Activated CD8-positive, alpha-beta memory T cell treated with anti-CD3 and anti-CD28 coated beads, Interleukin-2, amount 10 ng/mL, durations not matched to agents 7 days and 5 days (primary cell): ENCODE results near the gene APOL2. TPM values are rescaled to one million over a fixed set of nuclear protein-coding genes. Genes with fewer than 3 reads are reported as not detected.

ENCODE experiments used
- ATAC-seq: fragments of 150-1000 bp; cut with Tn5 transposase; one replicate; pipeline ENCODE4 v1.10.0; 2021; ENCODE audit warnings: moderate library complexity
- CTCF ChIA-PET: fragments of 350-600 bp; sonication (Branson Sonifier 250); formaldehyde crosslinking; loops from one replicate; lab custom pipeline; 2021; ENCODE audit warnings: antibody characterized with exemption; lab: Charles Lee
- DNase-seq: peaks from one replicate; pipeline ENCODE4 v3.0.0-alpha.2; 2020
- H3K27ac Mint-ChIP-seq: one replicate; pipeline ENCODE4 v1.8.0; 2021; ENCODE audit warnings: mild to moderate bottlenecking, mixed read lengths
- H3K27me3 Mint-ChIP-seq: one replicate; pipeline ENCODE4 v1.8.0; 2021; ENCODE audit warnings: mixed read lengths
- H3K36me3 Mint-ChIP-seq: one replicate; pipeline ENCODE4 v1.8.0; 2021; ENCODE audit warnings: mild to moderate bottlenecking, mixed read lengths
- H3K4me1 Mint-ChIP-seq: one replicate; pipeline ENCODE4 v1.8.0; 2021; ENCODE audit warnings: mixed read lengths
- H3K4me3 Mint-ChIP-seq: one replicate; pipeline ENCODE4 v1.8.0; 2021; ENCODE audit warnings: mild to moderate bottlenecking, moderate library complexity, mixed read lengths
- H3K9me3 Mint-ChIP-seq: one replicate; pipeline ENCODE4 v1.8.0; 2022; ENCODE audit warnings: low read depth, mixed read lengths
- total RNA-seq, 2 experiments: library from RNA; stranded (reverse); gene quantifications; one replicate each; pipeline ENCODE4 v1.2.3, GENCODE V29; 2021

APOL2 gene
- total RNA-seq, 2 experiments from 2014 or later: 82.6 to 86.4 TPM

- Mint-ChIP-seq H3K4me3 (no peak overlapping the region), H3K27ac (no peak overlapping the region), H3K4me1 (peaks cover 15% of the 10 kb centered on the region), H3K9me3 (peaks cover 10% of the 10 kb centered on the region), H3K36me3 (peaks cover 6% of the 10 kb centered on the region), H3K27me3 (no peaks in the 10 kb centered on the region)
- DNase-seq: no peak
- ATAC-seq: no peak
- CTCF ChIA-PET: interaction anchor here (0.9 to 8.2 kb wide), 3 partner anchors 10 to 30 kb away, joined by 3 to 67 read pairs (median 3); partner anchors contain the start of gene APOL2
Observed at GRCh38 chr22:36247955-36248354, 8.6 kb upstream of the APOL2 start.

- H3K27me3 Mint-ChIP-seq: no peaks in the 10 kb centered on the region
- CTCF ChIA-PET: no interaction called here
- H3K9me3 Mint-ChIP-seq: peaks cover 15% of the 10 kb centered on the region
- ATAC-seq (no peak), DNase-seq (no peak)
- no peak overlapping the region for H3K4me3 Mint-ChIP-seq
- no peak overlapping the region for H3K27ac Mint-ChIP-seq
- H3K36me3 Mint-ChIP-seq: peaks cover 13% of the 10 kb centered on the region
- H3K4me1 Mint-ChIP-seq: peaks cover 4% of the 10 kb centered on the region
Observed at GRCh38 chr22:36246718-36247117, 7.4 kb upstream of the APOL2 start.

- Mint-ChIP-seq H3K4me3 (no peak overlapping the region), H3K9me3 (peaks cover 15% of the 10 kb centered on the region), H3K36me3 (peaks cover 13% of the 10 kb centered on the region), H3K27me3 (no peaks in the 10 kb centered on the region), H3K27ac (no peak overlapping the region), H3K4me1 (no peaks in the 10 kb centered on the region)
- CTCF ChIA-PET: no interaction called here
- DNase-seq: no peak
- ATAC-seq: no peak
Observed at GRCh38 chr22:36245805-36246356, 6.6 kb upstream of the APOL2 start.

- no peaks in the 10 kb centered on the region for H3K27me3 Mint-ChIP-seq
- no peak overlapping the region for H3K4me3 Mint-ChIP-seq
- CTCF ChIA-PET: interaction anchor here (1.0 to 3.5 kb wide), 3 partner anchors 9 to 179 kb away, joined by 3 to 24 read pairs (median 4); partner anchors contain the start of gene APOL1
- H3K36me3 Mint-ChIP-seq: peaks cover 10% of the 10 kb centered on the region
- H3K27ac Mint-ChIP-seq: no peak overlapping the region
- DNase-seq (no peak), ATAC-seq (no peak)
- H3K9me3 Mint-ChIP-seq: peaks cover 12% of the 10 kb centered on the region
- H3K4me1 Mint-ChIP-seq: peaks cover 4% of the 10 kb centered on the region
Observed at GRCh38 chr22:36244522-36245391, 5.4 kb upstream of the APOL2 start.

- CTCF ChIA-PET: interaction anchor here (1.0 to 3.5 kb wide), 4 partner anchors 9 to 178 kb away, joined by 3 to 24 read pairs (median 4); partner anchors contain the start of gene APOL1
- DNase-seq (no peak), ATAC-seq (no peak)
- peaks cover 10% of the 10 kb centered on the region for H3K4me1 Mint-ChIP-seq
- no peak overlapping the region for H3K4me3 Mint-ChIP-seq
- peaks cover 15% of the 10 kb centered on the region for H3K36me3 Mint-ChIP-seq
- H3K27me3 Mint-ChIP-seq: no peaks in the 10 kb centered on the region
- peaks cover 11% of the 10 kb centered on the region for H3K9me3 Mint-ChIP-seq
- H3K27ac Mint-ChIP-seq: no peak overlapping the region
Observed at GRCh38 chr22:36243986-36244385, 4.7 kb upstream of the APOL2 start.

GRCh38 chr22:36239150-36239400 is 252 bp downstream of the APOL2 start:
- CTCF ChIA-PET: interaction anchor here (0.7 to 7.6 kb wide), 32 partner anchors 11 to 591 kb away, joined by 3 to 67 read pairs (median 5); partner anchors contain the start of genes APOL1, APOL3, APOL6 and FOXRED2
- DNase-seq (no peak), ATAC-seq (peak; percentile 17)
- H3K4me1 Mint-ChIP-seq: peaks cover 50% of the 10 kb centered on the region
- H3K27me3 Mint-ChIP-seq: no peaks in the 10 kb centered on the region
- peak overlapping the region; percentile 95 for H3K27ac Mint-ChIP-seq
- peaks cover 52% of the 10 kb centered on the region for H3K36me3 Mint-ChIP-seq
- peak overlapping the region; percentile 99 for H3K4me3 Mint-ChIP-seq
- peaks cover 11% of the 10 kb centered on the region for H3K9me3 Mint-ChIP-seq

- H3K9me3 Mint-ChIP-seq: peaks cover 11% of the 10 kb centered on the region
- ATAC-seq (peak; percentile 1), DNase-seq (peak; percentile 47)
- H3K4me1 Mint-ChIP-seq: peaks cover 54% of the 10 kb centered on the region
- H3K4me3 Mint-ChIP-seq: peak overlapping the region; percentile 99
- H3K36me3 Mint-ChIP-seq: peaks cover 56% of the 10 kb centered on the region
- CTCF ChIA-PET: interaction anchor here (0.7 to 7.6 kb wide), 36 partner anchors 11 to 590 kb away, joined by 3 to 67 read pairs (median 4); partner anchors contain the start of genes APOL1, APOL3, APOL6 and FOXRED2
- H3K27ac Mint-ChIP-seq: peak overlapping the region; percentile 95
- no peaks in the 10 kb centered on the region for H3K27me3 Mint-ChIP-seq
Observed at GRCh38 chr22:36238373-36239149, 766 bp downstream of the APOL2 start.

- Mint-ChIP-seq H3K4me3 (peak overlapping the region; percentile 99), H3K27ac (peak overlapping the region; percentile 95), H3K27me3 (no peaks in the 10 kb centered on the region), H3K4me1 (peaks cover 60% of the 10 kb centered on the region), H3K9me3 (peaks cover 10% of the 10 kb centered on the region), H3K36me3 (peaks cover 58% of the 10 kb centered on the region)
- CTCF ChIA-PET: interaction anchor here (0.7 to 7.6 kb wide), 16 partner anchors 10 to 172 kb away, joined by 3 to 67 read pairs (median 4); partner anchors contain the start of genes APOL1 and APOL3
- ATAC-seq (peak; percentile 35), DNase-seq (peak; percentile 51)
Observed at GRCh38 chr22:36237462-36238372, 1.6 kb downstream of the APOL2 start.

- H3K4me1 Mint-ChIP-seq: peaks cover 65% of the 10 kb centered on the region
- no peaks in the 10 kb centered on the region for H3K27me3 Mint-ChIP-seq
- DNase-seq: peak; percentile 38
- peaks cover 6% of the 10 kb centered on the region for H3K9me3 Mint-ChIP-seq
- ATAC-seq: no peak
- H3K27ac Mint-ChIP-seq: peak overlapping the region; percentile 68
- H3K4me3 Mint-ChIP-seq: peak overlapping the region; percentile 99
- CTCF ChIA-PET: interaction anchor here (1.0 to 7.6 kb wide), 10 partner anchors 9 to 77 kb away, joined by 3 to 67 read pairs (median 7); partner anchors contain the start of genes APOL1 and APOL3
- peaks cover 58% of the 10 kb centered on the region for H3K36me3 Mint-ChIP-seq
Observed at GRCh38 chr22:36236388-36237319, 2.7 kb downstream of the APOL2 start.

GRCh38 chr22:36235585-36235984 is 3.7 kb downstream of the APOL2 start:
- peak overlapping the region; percentile 62 for H3K27ac Mint-ChIP-seq
- peak; percentile 11 for DNase-seq

GRCh38 chr22:36234919-36235318 is 4.4 kb downstream of the APOL2 start:
- H3K27me3 Mint-ChIP-seq: no peaks in the 10 kb centered on the region
- peaks cover 6% of the 10 kb centered on the region for H3K9me3 Mint-ChIP-seq
- H3K36me3 Mint-ChIP-seq: peaks cover 70% of the 10 kb centered on the region
- no peak for ATAC-seq
- peaks cover 66% of the 10 kb centered on the region for H3K4me1 Mint-ChIP-seq
- DNase-seq: peak; percentile 31
- peak overlapping the region; percentile 99 for H3K4me3 Mint-ChIP-seq
- peak overlapping the region; percentile 70 for H3K27ac Mint-ChIP-seq
- CTCF ChIA-PET: interaction anchor here (0.6 to 7.6 kb wide), 3 partner anchors 17 to 276 kb away, joined by 3 to 67 read pairs (median 4); partner anchors contain the start of gene APOL1

More at GRCh38 chr22:36235585-36235984, 3.7 kb downstream of the APOL2 start:
- CTCF ChIA-PET: interaction anchor here (0.6 to 7.6 kb wide), 5 partner anchors 8 to 275 kb away, joined by 3 to 67 read pairs (median 19); partner anchors contain the start of gene APOL1
- Mint-ChIP-seq H3K36me3 (peaks cover 67% of the 10 kb centered on the region), H3K27me3 (no peaks in the 10 kb centered on the region), H3K9me3 (peaks cover 6% of the 10 kb centered on the region), H3K4me3 (peak overlapping the region; percentile 99), H3K4me1 (peaks cover 68% of the 10 kb centered on the region)
- ATAC-seq: no peak
